BE2C (cell line): ENCODE measurements around the gene CSMD2.

ENCODE experiments used
- DNase-seq: peaks from one replicate; pipeline ENCODE4 v3.0.0-alpha.2; 2020
- H3K27me3 ChIP-seq: fragments of 250-450 bp; sonication (Bioruptor Pico); 2 replicates; pipeline ENCODE4 v1.5.1; 2020; ENCODE audit warnings: mild to moderate bottlenecking
- H3K36me3 ChIP-seq: fragments of 250-450 bp; sonication (Bioruptor Pico); 2 replicates; pipeline ENCODE4 v1.5.1; 2020; ENCODE audit warnings: mild to moderate bottlenecking
- H3K4me1 ChIP-seq: fragments of 250-450 bp; sonication (Bioruptor Pico); 2 replicates; pipeline ENCODE4 v1.5.1; 2020
- H3K4me3 ChIP-seq: 2 replicates; pipeline ENCODE4 v1.5.1; 2011; ENCODE audit warnings: low read depth, low read length
- H3K9me3 ChIP-seq: fragments of 250-450 bp; sonication (Bioruptor Pico); 2 replicates; pipeline ENCODE4 v1.5.1; 2020
- CTCF ChIP-seq: IDR thresholded peaks from 2 replicates; pipeline ENCODE4 v1.5.1; 2012; ENCODE audit warnings: mild to moderate bottlenecking, low read depth, low read length

CSMD2 gene

GRCh38 chr1:33650708-33651107 is 514.3 kb downstream of the CSMD2 start:
- Histone ChIP-seq H3K27me3 (no peaks in the 10 kb centered on the region), H3K4me3 (no peak overlapping the region), H3K36me3 (no peaks in the 10 kb centered on the region), H3K9me3 (no peaks in the 10 kb centered on the region), H3K4me1 (no peaks in the 10 kb centered on the region)
- no peak for DNase-seq
- TF ChIP-seq CTCF = no peak

DNA sequence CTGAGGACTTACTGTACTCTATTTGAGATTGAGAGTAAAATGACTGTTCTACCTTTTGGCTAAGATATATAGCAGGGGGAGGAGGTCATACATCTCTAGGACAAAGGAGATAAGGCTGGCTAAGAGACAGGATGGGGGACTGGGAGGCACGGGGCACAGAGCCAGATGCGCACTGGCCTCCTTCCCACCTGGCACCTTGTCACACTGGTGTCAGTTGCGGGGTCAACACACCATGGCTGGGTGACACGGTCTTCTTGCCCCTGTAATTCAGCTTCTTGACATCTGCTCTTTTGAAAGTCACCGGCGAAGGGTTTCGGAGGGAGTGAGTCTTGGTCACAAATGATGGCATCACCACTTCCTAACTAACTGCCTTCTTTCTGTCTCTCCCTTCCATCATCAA is 515.3 kb downstream of the CSMD2 start:
- Histone ChIP-seq H3K9me3 (no peaks in the 10 kb centered on the region), H3K4me3 (no peak overlapping the region), H3K4me1 (no peaks in the 10 kb centered on the region), H3K36me3 (no peaks in the 10 kb centered on the region), H3K27me3 (no peaks in the 10 kb centered on the region)
- TF ChIP-seq CTCF = no peak
- no peak for DNase-seq

DNA sequence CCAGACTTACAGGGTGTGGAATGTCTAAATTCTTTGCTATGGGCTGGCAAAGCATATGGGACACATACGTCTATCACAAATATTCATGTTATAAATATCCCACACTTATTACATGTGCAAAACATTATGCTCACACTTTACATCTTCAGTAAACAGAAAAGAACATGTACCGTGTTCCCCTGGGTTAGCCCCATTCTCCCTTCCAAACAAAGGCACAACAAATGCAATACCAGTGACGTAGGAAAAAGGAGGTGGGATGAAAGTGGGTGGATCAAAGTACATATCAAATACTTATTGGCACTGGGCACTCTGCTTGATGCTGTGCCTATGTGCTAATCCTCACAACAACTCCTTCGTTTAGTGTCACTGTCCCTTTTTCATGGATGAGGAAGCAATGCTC is 521.8 kb downstream of the CSMD2 start:
- Histone ChIP-seq H3K9me3 (no peaks in the 10 kb centered on the region), H3K4me3 (no peak overlapping the region), H3K4me1 (no peaks in the 10 kb centered on the region), H3K36me3 (no peaks in the 10 kb centered on the region), H3K27me3 (no peaks in the 10 kb centered on the region)
- TF ChIP-seq CTCF = no peak
- no peak for DNase-seq

GRCh38 chr1:33641104-33641830 is 523.8 kb downstream of the CSMD2 start:
- no peak for DNase-seq
- no peak overlapping the region for H3K4me3 ChIP-seq
- no peaks in the 10 kb centered on the region for H3K4me1 ChIP-seq
- no peaks in the 10 kb centered on the region for H3K9me3 ChIP-seq
- TF ChIP-seq CTCF = peak; percentile 37
- no peaks in the 10 kb centered on the region for H3K27me3 ChIP-seq
- no peaks in the 10 kb centered on the region for H3K36me3 ChIP-seq

DNA sequence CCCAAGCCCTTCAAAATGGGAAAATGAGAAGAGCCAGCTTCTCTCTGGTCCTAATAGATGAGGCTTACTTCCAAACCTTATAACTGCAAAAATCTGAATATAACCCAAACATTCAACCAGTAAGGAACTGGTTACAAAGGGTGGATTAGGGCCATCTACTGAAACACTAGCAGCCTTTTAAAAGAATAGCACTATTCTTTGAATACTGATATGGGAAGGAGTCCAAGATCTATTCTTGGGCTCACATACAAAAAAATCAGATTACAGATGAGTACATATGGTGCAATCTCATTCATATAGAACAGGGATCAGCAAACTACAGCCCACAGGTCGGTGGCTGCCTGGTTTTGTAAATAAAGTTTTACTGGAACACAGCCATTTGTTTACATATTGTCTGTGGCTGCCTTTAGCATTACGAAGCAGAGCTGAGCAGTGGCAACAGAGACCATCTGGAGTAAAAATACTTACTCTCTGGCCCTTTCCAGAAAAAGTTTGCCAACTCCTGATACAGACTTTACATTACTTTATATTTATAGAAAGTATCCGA is 524.8 kb downstream of the CSMD2 start:
- no peak overlapping the region for H3K4me3 ChIP-seq
- H3K36me3 ChIP-seq = no peaks in the 10 kb centered on the region
- no peaks in the 10 kb centered on the region for H3K4me1 ChIP-seq
- no peaks in the 10 kb centered on the region for H3K9me3 ChIP-seq
- no peaks in the 10 kb centered on the region for H3K27me3 ChIP-seq
- no peak for TF ChIP-seq CTCF
- no peak for DNase-seq

- no peaks in the 10 kb centered on the region for H3K9me3 ChIP-seq
- no peak overlapping the region for H3K4me3 ChIP-seq
- no peaks in the 10 kb centered on the region for H3K36me3 ChIP-seq
- no peak for DNase-seq
- H3K4me1 ChIP-seq = no peaks in the 10 kb centered on the region
- TF ChIP-seq CTCF = no peak
- H3K27me3 ChIP-seq = peaks cover 3% of the 10 kb centered on the region; the same call in 1 of the 2 replicates
Observed at GRCh38 chr1:33637846-33638440, 527.1 kb downstream of the CSMD2 start.
